SHP77 (cell line): ENCODE data around the gene SFT2D3.
A peak's percentile ranks its signal among the peaks of the same experiment; 100 is the strongest.

ENCODE experiments used
- DNase-seq, 2 experiments: peaks; one replicate each; lab custom pipeline; 2025; lab: John Stamatoyannopoulos, UW

The SFT2D3 gene

DNA sequence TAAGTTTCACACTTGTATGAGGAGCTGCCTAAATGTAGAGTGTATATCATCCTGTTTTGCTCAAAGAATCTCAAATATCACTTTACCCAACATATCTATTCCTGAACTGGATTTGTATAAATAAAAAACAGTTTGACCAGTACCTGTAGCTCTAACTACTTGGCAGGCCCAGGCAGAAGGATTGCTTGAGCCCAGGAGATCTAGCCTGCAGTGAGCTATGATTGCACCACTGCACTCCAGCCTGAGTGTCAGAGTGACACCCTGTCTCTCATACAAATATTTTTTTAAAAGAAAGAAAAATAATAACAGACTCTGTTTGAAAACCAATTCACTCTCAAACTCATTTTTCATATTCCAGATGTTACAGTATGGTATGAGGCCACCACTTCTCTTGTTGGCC lies 18.2 kb upstream of the SFT2D3 start:
- no peak for DNase-seq

DNA sequence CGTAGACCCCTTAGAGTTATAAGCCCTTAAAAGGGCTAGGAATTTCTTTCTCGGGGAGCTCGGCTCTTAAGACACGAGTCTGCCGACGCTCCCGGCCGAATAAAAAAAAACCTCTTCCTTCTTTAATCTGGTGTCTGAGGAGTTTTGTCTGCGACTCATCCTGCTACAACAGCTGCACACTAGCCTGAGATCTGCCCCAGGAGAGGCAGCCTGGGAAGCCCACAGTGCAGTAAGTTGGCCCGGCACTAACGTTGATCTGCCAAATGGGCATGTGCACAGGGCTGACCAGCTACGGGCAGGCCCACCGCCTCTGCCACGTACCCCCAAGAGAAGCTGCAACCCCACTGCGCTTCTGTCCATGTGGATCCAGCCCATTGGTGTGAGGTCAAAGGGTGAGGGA lies 17.5 kb upstream of the SFT2D3 start:
- DNase-seq: no peak

DNA sequence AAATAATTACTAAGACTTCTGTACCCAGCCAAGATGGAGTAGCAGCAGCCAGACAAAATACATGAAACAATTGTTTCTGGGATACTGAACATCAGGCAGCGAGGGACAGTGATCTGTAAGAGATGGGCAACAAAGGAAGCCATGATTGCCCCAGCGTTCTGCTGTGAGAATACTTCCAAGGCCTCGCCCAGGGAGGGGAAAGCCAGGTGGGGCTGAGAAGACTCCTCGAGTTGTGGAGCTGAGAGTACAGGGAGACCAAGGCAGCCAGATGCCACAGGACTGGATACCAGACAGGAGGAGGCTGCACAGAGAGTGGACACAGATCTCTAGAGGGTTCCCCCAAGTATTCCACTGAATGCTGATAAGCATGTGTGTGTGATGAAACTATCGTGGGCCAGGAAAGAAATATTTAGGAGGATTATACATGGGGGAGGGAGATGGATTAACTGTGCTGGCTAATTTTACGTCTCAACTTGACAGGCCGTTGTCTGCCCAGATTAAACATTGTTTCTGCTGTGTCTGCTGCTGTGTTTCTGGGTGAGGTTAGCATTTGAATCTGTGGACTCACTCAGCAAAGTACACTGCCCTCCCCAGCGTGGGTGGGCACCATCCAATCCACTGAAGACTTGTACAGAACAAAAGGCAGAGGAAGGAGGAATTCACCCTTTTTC lies 15.8 kb upstream of the SFT2D3 start:
- DNase-seq: no peak

DNA sequence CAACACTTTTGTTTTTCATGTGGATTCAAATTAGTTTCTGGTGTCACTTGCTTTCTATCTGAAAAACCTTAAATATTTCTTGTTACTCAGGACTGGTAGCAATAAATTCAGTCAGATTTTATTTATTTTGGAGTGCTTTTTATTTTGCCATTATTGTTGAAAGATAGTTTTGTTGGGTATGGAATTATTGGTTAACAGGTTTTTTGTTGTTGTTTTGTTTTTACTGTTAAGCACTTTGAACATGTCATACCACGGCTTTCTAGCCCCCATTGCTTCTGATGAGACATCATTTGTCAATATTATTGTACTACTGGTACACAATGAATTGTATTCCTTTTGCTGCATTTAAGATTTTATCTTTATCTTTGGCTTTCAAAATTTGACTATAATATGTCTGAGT lies 12.9 kb upstream of the SFT2D3 start:
- DNase-seq: no peak

DNA sequence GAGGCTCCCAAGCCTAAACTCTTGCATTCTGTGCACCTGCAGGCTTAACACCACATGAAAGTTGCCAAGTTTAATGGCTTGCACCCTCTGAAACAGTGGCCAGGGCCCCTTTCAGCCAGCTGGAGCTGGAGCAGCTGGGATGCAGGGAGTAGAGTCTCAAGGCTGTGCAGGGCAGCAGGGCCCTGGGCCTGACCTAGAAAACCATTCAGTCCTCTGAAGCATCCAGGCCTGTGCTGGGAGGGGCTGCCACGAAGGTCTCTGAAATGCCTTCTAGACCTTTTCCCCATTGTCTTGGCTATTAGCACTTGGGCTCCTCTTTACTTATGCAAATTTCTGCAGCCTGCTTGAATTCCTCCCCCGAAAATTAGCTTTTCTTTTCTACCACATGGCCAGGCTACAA lies 10.6 kb upstream of the SFT2D3 start:
- DNase-seq: no peak

DNA sequence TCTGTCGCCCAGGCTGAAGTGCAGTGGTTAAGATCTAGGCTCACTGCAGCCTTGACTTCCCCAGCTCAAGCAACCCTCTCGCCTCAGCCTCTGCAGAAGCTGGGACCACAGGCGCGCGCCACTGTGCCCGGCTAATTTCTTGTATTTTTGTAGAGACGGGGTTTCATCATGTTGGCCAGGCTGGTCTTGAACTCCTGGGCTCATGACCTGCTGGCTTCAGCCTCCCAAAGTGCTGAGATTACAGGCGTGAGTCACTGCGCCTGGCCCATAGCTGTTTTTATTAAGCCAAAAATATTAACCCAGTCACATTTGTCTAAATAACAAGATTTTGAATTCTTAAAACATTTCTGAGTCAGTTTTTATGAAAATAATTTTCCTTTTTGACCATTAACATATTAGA lies 6.3 kb upstream of the SFT2D3 start:
- no peak for DNase-seq

DNA sequence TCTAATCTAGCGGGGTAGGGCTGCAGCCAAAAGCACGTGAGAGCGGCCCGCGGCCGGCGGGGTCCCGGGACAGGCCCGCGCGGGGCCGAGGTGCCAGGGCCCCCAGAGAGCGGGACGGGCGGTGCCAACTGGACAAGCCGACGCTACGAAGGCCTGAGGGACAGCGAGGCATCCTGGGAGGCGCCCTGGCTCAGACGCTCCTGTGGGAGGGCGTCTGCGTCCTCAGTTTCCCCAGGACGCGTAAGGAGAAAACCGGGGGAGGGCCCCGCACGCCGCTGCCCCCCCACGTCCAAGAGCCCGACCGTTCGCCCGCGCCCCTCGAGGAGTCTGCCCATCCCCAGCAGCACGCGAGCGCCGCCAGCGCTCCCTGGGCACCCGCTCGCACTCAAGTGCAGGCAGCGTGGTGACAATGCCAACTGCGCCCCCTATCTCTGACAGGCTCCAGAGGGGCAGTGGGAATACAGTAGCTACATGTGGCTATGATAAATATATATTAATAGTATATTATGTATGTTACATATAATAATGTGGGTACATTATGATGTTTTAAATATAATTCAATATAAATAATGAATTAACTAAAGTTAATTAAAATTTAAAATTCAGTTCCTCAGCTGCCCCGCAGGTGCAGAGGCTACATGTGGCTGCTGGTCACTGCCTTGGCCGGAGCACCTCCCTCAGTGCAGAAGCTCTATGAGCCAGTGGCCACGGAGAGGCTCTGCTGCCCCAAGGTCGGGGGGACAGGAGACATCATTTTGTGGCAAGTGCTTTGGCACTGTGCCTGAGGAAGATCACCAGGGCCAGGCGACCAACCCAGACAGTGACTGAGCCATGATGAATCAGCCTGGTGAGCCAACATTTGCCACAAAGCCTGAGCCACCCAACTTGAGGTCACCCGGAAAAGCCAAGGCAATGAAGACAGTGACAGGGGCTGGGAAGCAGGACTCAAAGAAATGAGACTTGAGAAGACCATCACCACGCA lies 5.5 kb upstream of the SFT2D3 start:
- no peak for DNase-seq

DNA sequence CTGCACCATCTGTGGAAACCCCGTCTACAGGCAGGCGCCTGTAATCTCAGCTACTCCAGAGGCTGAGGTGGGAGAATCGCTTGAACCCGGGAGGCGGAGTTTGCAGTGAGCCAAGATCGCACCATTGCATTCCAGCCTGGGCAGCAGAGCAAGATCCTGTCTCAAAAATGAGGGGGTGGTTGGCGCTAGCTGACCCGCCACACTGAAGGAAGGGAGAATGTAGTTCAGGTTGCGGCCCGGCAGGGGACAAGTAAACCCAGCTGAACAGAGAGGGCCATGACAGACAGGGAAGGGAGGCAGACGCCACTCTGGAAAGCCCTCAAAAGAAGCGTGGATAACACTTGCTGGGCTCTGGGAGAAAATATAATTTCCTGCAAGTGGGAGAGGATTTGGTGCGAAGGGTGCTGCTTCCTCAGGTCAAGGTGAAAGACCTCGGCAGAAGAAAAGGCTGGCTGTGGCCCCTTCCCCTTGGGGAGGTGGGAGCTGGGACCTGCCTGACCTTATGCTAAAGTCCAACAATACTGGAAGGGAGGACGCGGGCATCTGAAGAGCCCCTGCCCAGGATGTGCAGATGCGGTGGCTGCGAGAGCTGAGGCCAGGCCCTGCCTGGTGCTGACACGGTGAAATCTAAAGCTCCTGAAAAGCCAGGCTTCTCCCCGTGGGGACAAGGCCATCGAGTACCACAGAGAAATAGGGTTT lies 3.7 kb upstream of the SFT2D3 start:
- no peak for DNase-seq

DNA sequence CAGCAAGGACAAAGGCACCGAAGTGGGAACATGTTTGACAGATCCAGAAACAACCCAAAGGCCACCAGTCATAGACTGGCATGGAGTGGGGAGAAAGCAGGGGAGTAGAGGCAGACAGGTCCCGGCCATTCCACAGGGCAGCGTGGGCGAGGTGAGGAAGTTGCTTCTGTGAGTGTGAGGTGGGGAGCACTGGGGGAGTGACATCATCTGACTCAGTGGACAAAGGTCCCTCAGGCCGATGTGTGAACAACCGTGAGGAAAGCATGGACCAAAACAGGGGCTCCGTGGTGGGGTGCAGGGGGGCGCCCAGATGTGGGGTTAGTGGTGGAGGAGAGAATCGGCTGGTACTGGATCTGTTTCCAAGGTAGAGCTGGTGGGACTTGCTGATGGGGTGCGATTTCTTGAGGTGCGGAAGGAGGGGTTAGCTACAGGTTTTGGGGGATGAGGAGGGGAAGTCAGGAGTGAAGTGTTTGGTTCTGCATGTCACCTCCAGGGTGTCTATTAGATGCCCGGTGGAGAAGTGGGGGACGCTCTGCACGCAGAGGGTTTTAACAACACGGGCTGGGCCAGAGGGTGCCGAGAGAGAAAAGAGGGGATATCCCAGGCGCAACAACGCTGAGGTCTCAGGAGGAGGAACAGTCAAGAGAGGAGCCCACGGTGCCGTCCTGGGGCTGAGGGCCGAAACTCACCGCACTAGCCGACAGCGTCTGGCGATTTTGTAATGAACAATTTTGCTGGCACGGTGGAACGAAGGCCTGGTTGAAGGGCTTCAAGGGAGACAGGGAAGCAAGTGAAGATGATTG lies 2.5 kb upstream of the SFT2D3 start:
- DNase-seq: no peak

DNA sequence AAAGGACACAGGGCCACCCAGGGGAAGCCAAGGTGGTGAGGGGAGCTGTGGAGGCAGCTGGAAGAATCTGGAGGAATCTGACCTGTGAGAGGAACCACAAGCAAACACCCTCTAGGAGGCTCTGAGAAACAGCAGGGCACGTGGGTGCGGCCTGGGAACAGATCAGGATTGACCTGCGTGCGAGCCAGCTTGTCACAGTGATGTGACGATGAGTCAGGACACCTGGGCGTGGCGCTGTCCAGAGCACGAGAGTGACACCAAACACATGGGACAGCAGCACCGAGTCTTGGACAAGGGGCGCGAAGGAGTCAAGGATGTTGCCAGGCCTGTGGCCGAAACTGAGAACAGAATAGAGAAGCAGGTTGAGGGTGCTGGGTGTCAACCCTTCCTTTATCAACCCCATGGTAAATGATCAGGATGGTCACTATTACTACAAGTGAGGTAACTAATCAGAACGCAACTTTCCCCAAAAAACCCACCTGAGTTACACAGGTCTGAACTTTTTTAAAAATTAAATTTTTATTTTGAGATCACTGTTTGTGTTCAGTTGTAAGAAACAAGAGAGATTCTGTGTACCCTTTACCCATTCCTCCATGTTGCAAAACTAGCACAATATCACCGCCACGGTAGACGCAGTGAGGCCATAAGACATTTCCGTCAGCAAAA lies 637 bp upstream of the SFT2D3 start:
- peak; percentile 85 to 89 for DNase-seq

DNA sequence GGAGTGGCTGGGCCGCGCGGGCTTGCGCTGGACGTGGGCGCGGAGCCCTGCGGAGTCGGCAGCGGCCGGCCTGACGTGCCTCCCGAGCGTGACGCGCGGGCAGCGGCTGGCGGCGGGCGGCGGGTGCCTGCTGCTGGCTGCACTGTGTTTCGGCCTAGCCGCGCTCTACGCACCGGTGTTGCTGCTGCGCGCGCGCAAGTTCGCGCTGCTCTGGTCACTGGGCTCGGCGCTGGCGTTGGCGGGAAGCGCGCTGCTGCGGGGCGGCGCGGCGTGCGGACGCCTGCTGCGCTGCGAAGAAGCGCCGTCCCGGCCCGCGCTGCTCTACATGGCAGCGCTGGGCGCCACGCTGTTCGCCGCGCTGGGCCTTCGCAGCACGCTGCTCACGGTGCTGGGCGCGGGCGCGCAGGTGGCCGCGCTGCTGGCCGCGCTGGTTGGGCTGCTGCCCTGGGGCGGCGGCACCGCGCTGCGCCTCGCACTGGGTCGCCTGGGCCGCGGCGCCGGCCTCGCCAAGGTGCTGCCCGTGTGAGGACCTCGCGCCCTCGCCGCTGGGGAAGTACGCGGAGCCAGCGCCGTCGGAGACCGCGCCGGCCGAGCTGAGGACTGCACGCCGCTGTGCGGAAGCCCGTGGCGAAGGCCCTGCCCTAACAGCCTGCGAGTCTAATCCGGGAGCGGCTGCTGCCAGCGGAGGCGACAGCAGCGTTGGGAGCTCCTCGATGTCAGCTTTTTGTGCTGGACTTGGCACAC lies 526 bp downstream of the SFT2D3 start:
- DNase-seq: peak; percentile 41 to 77

DNA sequence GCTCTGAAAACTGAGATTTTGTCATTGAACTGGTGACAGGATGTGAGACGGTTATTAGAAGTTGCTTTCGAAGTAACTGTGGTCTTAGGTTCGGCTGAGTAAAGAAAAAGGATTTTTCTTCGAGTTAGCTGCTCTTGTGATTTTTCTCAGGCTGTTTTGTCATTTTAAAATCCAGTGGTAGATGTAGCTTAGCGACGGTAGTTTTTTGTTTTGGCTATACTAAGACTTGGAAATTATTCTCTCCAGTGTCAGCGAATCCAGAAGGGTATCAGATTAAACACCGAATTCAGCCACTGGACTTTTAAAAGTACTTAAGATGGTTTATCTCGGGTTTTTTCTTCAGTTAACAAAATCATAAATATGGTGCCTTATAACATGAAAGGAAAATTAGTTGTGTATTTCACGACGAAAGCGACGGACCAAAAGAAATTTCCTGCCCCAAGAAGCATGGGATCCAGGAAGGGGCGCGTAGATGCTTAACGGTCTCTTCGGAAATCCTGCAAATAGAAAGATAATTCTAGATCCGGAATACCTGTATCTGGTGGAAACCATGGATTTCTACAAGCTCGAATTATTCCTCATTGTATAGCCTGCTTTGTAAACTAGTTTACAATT lies 1.2 kb downstream of the SFT2D3 start:
- DNase-seq: no peak

DNA sequence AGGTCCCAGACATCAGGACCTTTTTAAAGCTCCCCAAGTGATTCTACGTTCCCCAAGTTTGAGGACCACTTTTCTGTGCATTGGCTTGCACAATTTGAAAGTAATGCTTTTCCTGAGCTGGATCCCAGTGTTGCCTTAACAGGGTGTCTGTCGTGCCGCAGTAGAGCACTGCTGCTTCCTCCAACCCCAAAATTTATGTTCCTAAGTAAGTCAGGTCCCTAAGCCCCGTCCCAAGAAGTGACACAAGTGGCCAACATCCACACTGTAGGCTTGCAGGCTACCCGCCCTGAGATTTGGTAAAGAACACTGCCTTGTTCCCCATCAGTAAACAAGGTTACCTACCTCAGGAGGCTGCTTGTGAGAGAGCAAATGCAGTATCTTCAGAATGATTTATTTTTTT lies 2.0 kb downstream of the SFT2D3 start:
- DNase-seq: no peak

DNA sequence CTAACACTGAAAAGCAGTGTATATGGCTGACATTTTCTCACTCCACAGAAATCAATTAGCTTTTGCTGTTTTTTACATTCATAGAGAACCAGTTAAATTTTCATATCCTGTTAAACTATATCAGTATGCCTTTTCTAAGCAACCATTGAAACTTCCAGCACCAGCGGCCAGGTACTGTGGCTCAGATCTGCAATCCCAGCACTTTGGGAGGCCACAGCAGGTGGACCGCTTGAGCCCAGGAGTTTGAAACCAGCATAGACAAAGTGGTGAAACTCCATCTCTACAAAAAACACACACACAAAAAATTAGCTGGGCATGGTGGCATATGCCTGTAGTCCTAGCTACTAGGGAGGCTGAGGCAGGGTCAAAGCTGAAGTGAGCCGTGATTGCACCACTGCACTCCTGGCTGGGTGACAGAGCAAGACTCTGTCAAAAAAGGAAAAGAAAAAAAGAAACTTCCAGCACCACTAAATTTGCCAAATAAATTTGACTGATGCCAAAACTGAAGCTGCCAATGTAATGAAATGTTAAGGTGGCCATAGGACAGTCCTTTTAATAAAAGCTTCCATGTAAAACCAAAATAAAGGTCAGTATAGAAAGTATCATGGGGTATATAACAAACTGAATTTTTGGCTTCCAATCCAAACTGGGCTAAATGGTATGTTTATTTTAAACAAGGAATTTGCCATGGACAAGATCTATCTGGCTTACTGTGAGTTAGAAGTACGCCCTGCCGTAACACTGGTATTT lies 3.5 kb downstream of the SFT2D3 start:
- no peak for DNase-seq

DNA sequence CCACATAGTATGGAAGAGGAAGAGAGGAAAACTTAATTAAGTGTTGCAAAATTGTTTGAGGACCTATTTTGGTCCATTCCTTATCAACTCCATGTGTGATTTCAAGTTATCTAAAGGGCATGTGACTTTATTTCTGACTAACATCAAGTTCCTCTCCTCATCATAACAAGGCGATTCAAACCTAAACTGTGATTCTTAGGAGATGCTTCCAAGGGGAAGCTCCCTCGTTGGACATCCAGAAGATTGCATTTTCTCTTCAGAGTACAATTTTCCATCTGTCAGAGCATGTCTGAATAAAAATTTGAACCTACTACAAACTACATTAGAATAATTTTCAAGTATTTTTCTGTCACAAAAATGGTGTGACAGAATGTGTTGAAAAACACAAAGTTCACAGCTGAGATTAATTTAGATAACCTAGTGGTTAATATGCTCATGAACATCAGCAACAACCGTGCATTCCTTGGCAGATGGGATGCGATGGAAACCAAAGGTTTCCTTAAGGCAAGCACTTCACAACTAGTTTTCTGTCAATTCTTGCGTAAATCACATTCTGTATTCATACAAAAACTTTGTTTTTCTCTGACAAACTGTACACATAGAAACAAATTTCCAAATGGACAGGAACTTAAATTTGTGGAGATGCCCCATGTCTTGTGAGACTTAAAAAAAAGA lies 4.2 kb downstream of the SFT2D3 start:
- DNase-seq: no peak

DNA sequence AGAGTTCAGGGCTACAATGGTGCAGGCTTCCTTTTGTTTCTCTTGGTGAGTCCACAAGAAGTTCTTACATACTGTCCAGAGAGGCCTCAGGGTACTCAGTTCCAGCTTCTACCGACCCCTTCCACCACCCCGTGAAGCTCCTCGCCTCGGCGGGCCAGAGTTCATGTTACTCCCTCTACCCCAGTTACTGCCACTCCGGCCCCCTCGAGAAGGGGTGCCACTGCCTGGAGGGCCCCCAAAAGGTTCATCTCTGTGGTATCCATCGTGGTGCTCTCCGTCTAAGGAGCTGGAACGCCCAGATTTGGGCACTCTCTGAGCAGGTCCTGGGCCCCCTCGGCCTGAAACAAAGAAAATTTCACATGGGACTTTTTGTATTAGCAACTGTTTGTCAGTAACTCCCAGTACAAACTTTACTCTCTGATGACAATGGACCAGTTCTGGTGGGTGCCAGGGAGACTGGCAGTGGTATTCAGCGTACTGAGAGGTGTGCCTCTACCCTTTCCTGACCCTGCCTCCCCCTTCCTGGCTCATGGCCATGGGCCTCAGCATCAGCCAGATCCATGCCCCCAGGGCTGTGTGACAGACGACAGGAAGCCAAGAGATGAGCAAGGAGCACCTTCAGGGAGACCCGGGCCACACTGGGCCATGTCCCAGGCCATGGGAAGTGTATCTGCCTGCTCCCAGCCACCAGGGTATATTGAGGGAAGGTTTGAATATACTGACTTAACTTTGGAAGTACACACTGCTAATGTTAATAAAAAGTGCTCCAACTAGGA lies 5.1 kb downstream of the SFT2D3 start:
- DNase-seq: no peak

DNA sequence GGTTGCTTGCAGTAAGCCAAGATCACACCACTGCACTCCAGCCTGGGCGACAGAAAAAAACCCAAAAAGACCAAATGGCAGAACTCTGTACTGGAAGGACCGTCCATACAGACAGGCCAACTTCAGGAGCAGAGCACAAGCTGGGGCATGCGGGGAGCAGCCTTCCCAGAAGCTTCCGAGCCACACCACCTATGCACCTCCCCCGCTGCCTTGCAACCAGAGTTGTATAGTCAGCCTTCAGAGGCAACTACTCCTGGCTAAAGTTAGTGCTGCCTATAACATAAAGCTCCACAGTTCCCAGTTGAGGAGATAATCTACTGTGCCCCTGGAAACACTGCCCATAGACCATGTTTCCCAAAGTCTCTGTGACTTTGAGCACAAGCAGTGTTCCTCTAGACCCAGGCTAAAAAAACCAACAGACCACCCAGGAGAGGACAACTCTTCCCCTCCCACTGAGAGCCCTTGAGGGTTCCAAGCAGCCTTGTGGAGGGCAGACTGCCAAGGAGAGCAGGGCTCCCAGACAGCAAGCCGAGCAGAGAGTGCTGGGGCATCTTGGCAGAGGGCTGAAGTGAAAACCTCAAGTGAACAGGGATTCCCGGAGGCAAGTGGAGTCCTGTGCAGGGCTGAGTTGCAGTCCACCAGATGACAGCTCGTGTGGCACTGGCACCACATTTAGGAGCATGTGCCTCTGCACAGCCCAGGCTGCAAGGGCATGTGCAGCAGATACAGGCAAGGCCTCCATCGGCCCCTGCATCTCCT lies 6.8 kb downstream of the SFT2D3 start:
- no peak for DNase-seq
